ENCODE results near the gene RAC2. TPM values are rescaled to one million over a fixed set of nuclear protein-coding genes. Genes with fewer than 3 reads are reported as not detected.

RAC2 gene
- total and polyA plus RNA-seq, 9 of the 15 experiments (the other 6 are each of a cell fraction or from before 2014, with no cell fraction given), result 22.7 to 103 (median 43.3) TPM

GRCh38 chr22:37199103-37199759 lies 44.8 kb downstream of the RAC2 start (continued):
- peak; percentile 94 for TF ChIP-seq MYC (IDR thresholded peaks at IDR 0.05; ENCODE audit: low read depth, low read length)
- TF ChIP-seq MYC (CRISPR knock-in tag; IDR thresholded peaks at IDR 0.05; ENCODE audit: borderline replicate concordance, low read depth), result peak; percentile 26; the same call in 1 of the 2 replicates
- peak; percentile 78 for TF ChIP-seq ZNF282 (CRISPR knock-in tag; IDR thresholded peaks at IDR 0.05)
- peak; percentile 67; the same call in 1 of the 2 replicates for TF ChIP-seq ZNF263 (CRISPR knock-in tag; IDR thresholded peaks at IDR 0.05; ENCODE audit: borderline replicate concordance)
- no peak for TF ChIP-seq U2AF1 (optimal IDR thresholded peaks at IDR 0.05; ENCODE audit: low read depth, low read length)
- peak; percentile 95 for TF ChIP-seq PHF8 (IDR thresholded peaks at IDR 0.05; ENCODE audit: borderline replicate concordance, low read length)
- TF ChIP-seq FOXJ2 (tag; IDR thresholded peaks at IDR 0.05), result 0 out of 2 replicates have a peak, but pooled peaks have one; percentile 16
- TF ChIP-seq SUPT5H (IDR thresholded peaks at IDR 0.05), result peak; percentile 96
- TF ChIP-seq ELK3 (CRISPR knock-in tag; IDR thresholded peaks at IDR 0.05), result no peak
- TF ChIP-seq FUS (optimal IDR thresholded peaks at IDR 0.05; ENCODE audit: low read depth, low read length), result no peak
- TF ChIP-seq ZNF12 (CRISPR knock-in tag; IDR thresholded peaks at IDR 0.05), result no peak
- TF ChIP-seq ZNF175 (CRISPR knock-in tag; IDR thresholded peaks at IDR 0.05; ENCODE audit: low read depth), result 0 out of 2 replicates have a peak, but pooled peaks have one; percentile 29
- TF ChIP-seq SRSF7 (optimal IDR thresholded peaks at IDR 0.05; ENCODE audit: low read depth, low read length), result no peak
- no peak for TF ChIP-seq ZNF143 (CRISPR knock-in tag; IDR thresholded peaks at IDR 0.05)
- 0 out of 2 replicates have a peak, but pooled peaks have one; percentile 57 for TF ChIP-seq KDM2B (CRISPR knock-in tag; IDR thresholded peaks at IDR 0.05)
- TF ChIP-seq MLLT1 (IDR thresholded peaks at IDR 0.05), result no peak
- peak; percentile 34; the same call in 1 of the 2 replicates for TF ChIP-seq REST (IDR thresholded peaks at IDR 0.05; ENCODE audit: borderline replicate concordance)
- TF ChIP-seq REST (CRISPR knock-in tag; IDR thresholded peaks at IDR 0.05; ENCODE audit: low read depth), result 0 out of 2 replicates have a peak, but pooled peaks have one; percentile 21
- TF ChIP-seq SMARCA4 (IDR thresholded peaks at IDR 0.05), result no peak

Measured in K562 (cell line).